ENCODE results near the gene OSBPL10. TPM values are rescaled to one million over a fixed set of nuclear protein-coding genes. Genes with fewer than 3 reads are reported as not detected.

The OSBPL10 gene
- total and polyA plus RNA-seq, 2 donors (not counting 1 experiment from before 2014, with no cell fraction given): 88.5 to 310 TPM

DNA sequence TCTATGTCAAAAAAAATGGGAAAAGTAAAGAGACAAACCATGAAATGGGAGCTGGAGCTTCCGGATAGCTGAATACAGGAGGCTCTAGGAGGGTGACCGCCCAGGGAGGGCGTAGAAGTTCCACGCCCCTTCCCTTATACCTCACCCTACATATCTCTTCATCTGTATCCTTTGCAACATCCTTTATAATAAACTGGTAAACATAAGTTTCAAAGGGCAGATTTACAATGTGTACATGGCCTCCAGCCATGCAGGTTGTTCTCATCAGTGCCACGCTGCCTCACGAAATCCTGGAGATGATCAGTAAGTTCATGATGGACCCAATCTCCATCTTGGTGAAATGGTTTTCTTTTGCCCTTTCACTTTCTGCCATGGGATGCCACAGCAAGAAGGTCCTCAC is 121.8 kb downstream of the OSBPL10 start:
- Histone ChIP-seq H3K27ac (ENCODE audit: low read length in 2 of 2) (no peak overlapping the region), H3K4me3 (ENCODE audit: control extremely low read depth in 1 of 5, extremely low read depth in 1 of 5, insufficient read depth in 1 of 5, low read depth in 2 of 5, low read length in 4 of 5) (no peak overlapping the region), H3K36me3 (replicated peaks in 1 of 2; ENCODE audit: control extremely low read depth in 1 of 2, control insufficient read depth in 1 of 2, extremely low read depth in 1 of 2, insufficient read depth in 2 of 2, low read length in 1 of 2) (peaks cover 2 to 31% of the 10 kb centered on the region in 2 experiments), H3K9me3 (ENCODE audit: control extremely low read depth in 1 of 3, control insufficient read depth in 2 of 3, insufficient read depth in 1 of 3, low read length in 2 of 3) (no peaks in the 10 kb centered on the region), H3K27me3 (replicated peaks in 1 of 4; ENCODE audit: control extremely low read depth in 1 of 4, control insufficient read depth in 3 of 4, insufficient read depth in 4 of 4, low read length in 3 of 4) (no peaks in the 10 kb centered on the region), H3K9ac (ENCODE audit: low read length) (no peak overlapping the region), H3K79me2 (ENCODE audit: control insufficient read depth, insufficient read depth, low read length) (peaks cover 87% of the 10 kb centered on the region), H4K20me1 (ENCODE audit: control insufficient read depth, insufficient read depth, low read length, poor library complexity, severe bottlenecking) (peaks cover under 1% of the 10 kb centered on the region), H3K4me2 (replicated peaks; ENCODE audit: low read depth, low read length, poor library complexity, severe bottlenecking) (no peak overlapping the region), H3K4me1 (ENCODE audit: control insufficient read depth in 2 of 2, insufficient read depth in 2 of 2, low read length in 2 of 2) (peaks cover 46 to 48% of the 10 kb centered on the region in 2 donors), H2AFZ (ENCODE audit: insufficient read depth, low read depth, low read length, poor library complexity, severe bottlenecking) (no peak overlapping the region)
- POLR2A ChIA-PET: no interaction called here
- Mint-ChIP-seq H3K4me3 (no peak overlapping the region), H3K9me3 (ENCODE audit: insufficient read depth) (peaks cover 4% of the 10 kb centered on the region), H3K27me3 (no peaks in the 10 kb centered on the region), H3K4me1 (peaks cover 65% of the 10 kb centered on the region), H3K27ac (peak overlapping the region; percentile 21)
- intact Hi-C loops (cut with micrococcal nuclease): no loop called here
- TF ChIP-seq, protein P1, sequence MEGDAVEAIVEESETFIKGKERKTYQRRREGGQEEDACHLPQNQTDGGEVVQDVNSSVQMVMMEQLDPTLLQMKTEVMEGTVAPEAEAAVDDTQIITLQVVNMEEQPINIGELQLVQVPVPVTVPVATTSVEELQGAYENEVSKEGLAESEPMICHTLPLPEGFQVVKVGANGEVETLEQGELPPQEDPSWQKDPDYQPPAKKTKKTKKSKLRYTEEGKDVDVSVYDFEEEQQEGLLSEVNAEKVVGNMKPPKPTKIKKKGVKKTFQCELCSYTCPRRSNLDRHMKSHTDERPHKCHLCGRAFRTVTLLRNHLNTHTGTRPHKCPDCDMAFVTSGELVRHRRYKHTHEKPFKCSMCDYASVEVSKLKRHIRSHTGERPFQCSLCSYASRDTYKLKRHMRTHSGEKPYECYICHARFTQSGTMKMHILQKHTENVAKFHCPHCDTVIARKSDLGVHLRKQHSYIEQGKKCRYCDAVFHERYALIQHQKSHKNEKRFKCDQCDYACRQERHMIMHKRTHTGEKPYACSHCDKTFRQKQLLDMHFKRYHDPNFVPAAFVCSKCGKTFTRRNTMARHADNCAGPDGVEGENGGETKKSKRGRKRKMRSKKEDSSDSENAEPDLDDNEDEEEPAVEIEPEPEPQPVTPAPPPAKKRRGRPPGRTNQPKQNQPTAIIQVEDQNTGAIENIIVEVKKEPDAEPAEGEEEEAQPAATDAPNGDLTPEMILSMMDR (IDR thresholded peaks at IDR 0.05): no peak
- TF ChIP-seq EZH2 (IDR thresholded peaks at IDR 0.05; ENCODE audit: borderline replicate concordance, insufficient read depth, low read depth, low read length, poor library complexity, severe bottlenecking): no peak
- DNase-seq (no peak), ATAC-seq (ENCODE audit: low read depth) (no peak)
- CTCF ChIA-PET: interaction anchor here (0.6 to 1.9 kb wide), 11 partner anchors 9 to 286 kb away, joined by 3 to 21 read pairs (median 5); no protein-coding TSS in a partner anchor
- WGBS (ENCODE audit: insufficient coverage): 100% methylated on average over 5 of the region's 6 CpGs

GRCh38 chr3:31858439-31858838 is 122.6 kb downstream of the OSBPL10 start:
- Mint-ChIP-seq H3K9me3 (ENCODE audit: insufficient read depth) (peaks cover 4% of the 10 kb centered on the region), H3K27ac (peak overlapping the region; percentile 53), H3K4me3 (no peak overlapping the region), H3K4me1 (peaks cover 65% of the 10 kb centered on the region), H3K27me3 (no peaks in the 10 kb centered on the region)
- Histone ChIP-seq H3K4me1 (ENCODE audit: control insufficient read depth in 2 of 2, insufficient read depth in 2 of 2, low read length in 2 of 2) (peaks cover 49 to 56% of the 10 kb centered on the region in 2 donors), H4K20me1 (ENCODE audit: control insufficient read depth, insufficient read depth, low read length, poor library complexity, severe bottlenecking) (peaks cover 6% of the 10 kb centered on the region), H3K36me3 (replicated peaks in 1 of 2; ENCODE audit: control extremely low read depth in 1 of 2, control insufficient read depth in 1 of 2, extremely low read depth in 1 of 2, insufficient read depth in 2 of 2, low read length in 1 of 2) (peaks cover 2 to 31% of the 10 kb centered on the region in 2 experiments), H2AFZ (ENCODE audit: insufficient read depth, low read depth, low read length, poor library complexity, severe bottlenecking) (no peak overlapping the region), H3K4me2 (replicated peaks; ENCODE audit: low read depth, low read length, poor library complexity, severe bottlenecking) (no peak overlapping the region), H3K9ac (ENCODE audit: low read length) (no peak overlapping the region), H3K9me3 (ENCODE audit: control extremely low read depth in 1 of 3, control insufficient read depth in 2 of 3, insufficient read depth in 1 of 3, low read length in 2 of 3) (no peaks in the 10 kb centered on the region), H3K79me2 (ENCODE audit: control insufficient read depth, insufficient read depth, low read length) (peaks cover 88% of the 10 kb centered on the region), H3K27me3 (replicated peaks in 1 of 4; ENCODE audit: control extremely low read depth in 1 of 4, control insufficient read depth in 3 of 4, insufficient read depth in 4 of 4, low read length in 3 of 4) (no peaks in the 10 kb centered on the region), H3K4me3 (ENCODE audit: control extremely low read depth in 1 of 5, extremely low read depth in 1 of 5, insufficient read depth in 1 of 5, low read depth in 2 of 5, low read length in 4 of 5) (no peak overlapping the region), H3K27ac (ENCODE audit: low read length in 2 of 2) (peak overlapping the region in 1 of 2 donors; percentile 34)
- 75% methylated on average over 3 of the region's 3 CpGs for WGBS (ENCODE audit: insufficient coverage)
- peak; percentile 66 for ATAC-seq (ENCODE audit: low read depth)
- intact Hi-C loops (cut with micrococcal nuclease): loop anchor here (1.0 kb wide), 2 partner anchors 123 to 286 kb away; partner anchors contain the start of genes OSBPL10 and ZNF860
- DNase-seq: peak; percentile 48
- CTCF ChIA-PET: interaction anchor here (0.6 to 1.9 kb wide), 13 partner anchors 8 to 287 kb away, joined by 3 to 21 read pairs (median 4); no protein-coding TSS in a partner anchor
- POLR2A ChIA-PET: no interaction called here
- no peak for TF ChIP-seq EZH2 (IDR thresholded peaks at IDR 0.05; ENCODE audit: borderline replicate concordance, insufficient read depth, low read depth, low read length, poor library complexity, severe bottlenecking)
- TF ChIP-seq, protein P1 (IDR thresholded peaks at IDR 0.05): peak; percentile 59

Measured in B cell (primary cell).